Left renal cortex interstitium (tissue), 4 donors: ENCODE results near the gene PANK2. TPM values are rescaled to one million over a fixed set of nuclear protein-coding genes. Genes with fewer than 3 reads are reported as not detected.
"Not testable (repeated sequence)": the region's sequence is repeated elsewhere in the genome, so short reads cannot be mapped to it uniquely, and the experiment has no call there.

Experiments used
- DNase-seq, 4 donors: peaks; one replicate each; pipeline ENCODE4 v3.0.0-alpha.2; 2013; ENCODE audit warnings: low read depth in 4 of 4, low spot score in 2 of 4, missing footprints in 1 of 4
- polyA plus RNA-seq, 4 donors: library from polyadenylated mRNA; unstranded; fragments of 120-200 nt; gene quantifications; one replicate each; pipeline ENCODE4 v1.2.1, GENCODE V29; 2013; ENCODE audit not compliant: insufficient read length in 4 of 4

The PANK2 gene
- polyA plus RNA-seq, 4 donors, result 34.9 to 40.7 (median 35.9) TPM

DNA sequence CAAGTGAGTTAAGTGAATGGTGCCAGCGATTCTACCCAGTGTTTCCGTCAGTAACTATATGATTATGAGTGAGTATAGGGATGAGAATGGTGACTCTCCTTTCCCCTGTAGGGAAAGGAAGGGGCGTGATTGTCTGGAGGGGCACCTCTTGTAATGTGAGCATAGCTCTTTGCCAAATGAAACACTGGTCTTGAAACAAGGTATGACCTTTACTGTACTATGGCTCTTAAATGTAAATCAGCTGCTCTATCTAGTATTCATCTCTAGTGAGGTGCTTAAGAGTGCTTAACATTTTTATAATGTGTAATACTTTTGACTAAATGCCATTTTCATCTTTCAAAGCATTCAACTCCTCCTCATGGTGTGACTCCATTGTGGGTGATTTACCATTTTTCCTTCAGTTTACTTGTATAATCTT lies 11.0 kb downstream of the PANK2 start:
- no peak for DNase-seq

DNA sequence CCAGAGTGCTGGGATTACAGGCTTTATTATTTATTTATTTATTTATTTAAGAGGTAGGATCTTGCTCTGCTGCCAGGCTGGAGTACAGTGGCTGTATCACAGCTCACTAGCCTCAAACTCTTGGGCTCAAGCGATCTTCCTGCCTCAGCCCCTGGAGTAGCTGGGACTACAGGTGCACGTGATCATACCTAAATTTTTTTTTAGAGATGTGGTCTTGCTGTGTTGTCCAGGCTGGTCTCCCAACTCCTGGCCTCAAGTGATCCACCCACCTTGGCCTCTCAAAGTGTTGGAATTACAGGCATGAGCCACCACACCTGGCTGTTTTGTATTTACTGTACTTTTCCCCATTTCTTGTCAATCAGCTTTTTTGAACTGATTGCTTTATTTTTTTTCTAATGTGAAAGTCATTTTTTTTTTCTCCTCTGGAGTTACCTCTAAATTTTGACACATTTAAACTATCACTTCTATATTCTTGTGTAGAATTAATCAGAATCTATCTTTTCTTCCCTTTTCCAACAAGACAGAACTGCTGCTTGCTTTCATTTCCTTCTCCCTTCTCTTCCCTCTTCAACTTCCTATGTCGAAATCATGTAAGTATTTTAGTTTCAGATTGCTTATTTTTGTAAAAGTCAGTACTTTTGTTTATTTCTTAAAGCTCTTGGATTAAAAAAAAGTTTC lies 12.0 kb downstream of the PANK2 start:
- DNase-seq, result no peak

DNA sequence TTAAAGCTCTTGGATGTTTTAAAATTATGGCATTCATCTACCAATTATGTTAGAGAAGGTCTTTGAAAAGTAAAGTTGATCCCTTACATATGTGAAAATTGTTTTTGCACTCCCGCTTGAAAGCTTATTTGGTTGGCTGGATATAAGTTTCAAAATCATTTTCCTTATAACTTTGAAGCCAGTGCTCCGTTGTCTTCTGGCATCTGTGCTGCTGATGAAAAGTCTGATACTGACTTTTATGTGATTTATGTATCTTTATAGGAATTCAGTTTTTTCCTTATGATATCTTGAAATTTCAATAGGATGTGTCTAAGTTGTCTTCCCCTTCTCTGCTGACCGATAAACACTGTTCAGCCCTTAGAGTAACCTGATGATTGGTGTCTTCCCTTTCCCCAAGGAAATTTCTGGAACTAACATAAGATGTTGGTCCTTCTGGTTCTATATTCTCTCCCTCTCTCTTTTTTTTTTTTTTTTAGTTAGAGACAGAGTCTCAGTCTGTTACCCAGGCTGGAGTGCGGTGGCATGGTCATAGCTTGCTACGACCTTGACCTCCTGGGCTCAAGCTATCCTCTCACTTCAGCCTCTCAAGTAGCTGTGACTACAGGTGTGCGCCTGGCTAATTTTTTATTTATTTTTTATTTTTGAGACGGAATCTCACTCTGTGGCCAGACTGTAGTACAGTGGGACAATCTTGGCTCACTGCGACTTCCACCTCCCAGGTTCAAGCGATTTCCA lies 12.7 kb downstream of the PANK2 start:
- DNase-seq, result no peak

DNA sequence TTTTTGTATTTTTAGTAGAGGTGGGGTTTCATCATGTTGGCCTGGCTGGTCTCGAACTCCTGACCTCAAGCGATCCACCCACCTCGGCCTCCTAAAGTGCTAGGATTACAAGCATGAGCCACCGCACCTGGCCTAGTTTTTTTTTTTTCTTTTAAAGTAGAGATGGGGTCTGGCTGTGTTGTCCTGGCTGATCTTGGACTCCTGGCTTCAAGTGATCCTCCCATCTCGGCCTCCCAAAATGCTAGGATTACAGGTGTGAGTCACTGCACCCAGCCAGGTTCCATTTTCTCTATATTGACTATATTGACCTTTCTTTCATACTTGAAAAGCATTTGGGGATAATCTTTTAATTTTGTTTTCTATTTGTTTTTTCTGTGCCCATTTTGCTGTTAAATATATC lies 13.3 kb downstream of the PANK2 start:
- no peak for DNase-seq

DNA sequence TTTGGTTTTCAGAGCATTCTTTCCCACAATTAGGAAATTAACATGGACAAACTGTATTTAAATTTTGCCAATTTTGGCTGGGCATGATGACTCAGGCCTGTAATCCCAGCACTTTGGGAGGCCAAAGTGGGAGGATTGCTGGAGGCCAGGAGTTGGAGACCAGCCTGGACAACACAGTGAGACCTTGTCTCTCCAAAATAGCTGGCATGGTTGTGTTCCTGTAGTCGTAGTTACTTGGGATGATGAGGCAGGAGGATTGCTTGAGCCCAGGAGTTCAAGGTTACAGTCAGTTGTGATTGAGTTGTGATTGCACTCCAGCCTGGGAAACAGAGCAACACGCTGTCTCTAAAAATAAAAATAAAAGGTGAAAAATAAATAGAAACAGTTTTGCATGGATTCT lies 15.0 kb downstream of the PANK2 start:
- no peak for DNase-seq

DNA sequence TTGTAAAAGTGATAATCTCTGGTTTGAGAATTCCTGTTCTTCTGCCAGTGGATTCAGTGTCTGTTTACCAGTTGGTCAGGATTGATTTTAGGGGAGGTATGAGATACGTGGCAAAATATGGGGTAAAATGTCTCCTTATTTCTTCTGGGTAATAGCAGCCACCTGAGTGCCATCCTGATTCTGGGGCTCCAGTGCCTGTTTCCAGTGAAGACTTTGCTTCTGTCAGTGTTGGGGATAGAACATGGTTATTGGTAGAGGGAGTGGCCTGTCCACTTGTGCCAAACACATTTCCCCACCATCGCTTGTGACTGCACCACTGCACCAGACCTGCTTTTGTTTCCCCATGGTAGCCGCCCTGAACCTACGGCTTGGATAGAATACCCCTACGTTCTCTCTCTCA lies 15.7 kb downstream of the PANK2 start:
- DNase-seq, result no peak

DNA sequence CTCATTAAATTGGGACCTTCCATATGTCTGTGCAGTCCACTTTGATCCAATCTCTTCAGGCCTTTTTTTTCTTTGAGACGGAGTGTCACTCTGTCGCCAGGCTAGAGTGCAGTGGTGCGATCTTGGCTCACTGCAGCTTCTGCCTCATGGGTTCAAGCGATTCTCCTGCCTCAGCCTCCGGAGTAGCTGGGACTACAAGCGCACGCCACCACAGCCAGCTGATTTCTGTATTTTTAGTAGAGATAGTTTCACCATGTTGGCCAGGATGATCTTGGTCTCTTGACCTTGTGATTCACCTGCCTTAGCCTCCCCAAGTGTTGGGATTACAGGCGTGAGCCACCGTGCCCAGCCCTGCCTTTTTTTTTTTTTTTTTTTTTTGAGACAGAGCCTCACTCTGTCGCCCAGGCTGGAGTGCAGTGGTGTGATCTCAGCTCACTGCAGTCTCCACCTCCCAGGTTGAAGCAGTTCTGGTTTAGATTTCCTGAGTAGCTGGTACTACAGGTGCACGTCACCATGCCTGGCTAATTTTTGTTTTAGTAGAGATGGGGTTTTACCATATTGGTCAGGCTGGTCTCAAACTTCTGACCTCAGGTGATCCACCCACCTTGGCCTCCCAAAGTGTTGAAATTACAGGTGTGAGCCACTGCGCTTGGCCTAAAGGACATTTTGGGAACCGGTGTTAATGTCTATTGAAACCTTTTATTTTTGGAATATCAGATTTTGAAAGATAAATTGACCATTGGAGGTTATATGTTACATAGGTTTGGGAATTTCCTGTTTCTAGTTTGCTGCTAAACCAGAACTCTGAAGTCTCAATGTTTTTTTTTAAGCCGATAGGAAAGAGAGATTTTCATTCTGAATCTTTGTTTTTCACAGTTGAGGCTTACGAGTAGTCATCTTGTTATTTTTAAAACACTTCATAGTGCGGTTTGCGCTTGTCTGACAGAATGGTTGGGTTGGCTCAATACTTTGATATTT lies 17.8 kb downstream of the PANK2 start:
- DNase-seq, result not testable (repeated sequence)

DNA sequence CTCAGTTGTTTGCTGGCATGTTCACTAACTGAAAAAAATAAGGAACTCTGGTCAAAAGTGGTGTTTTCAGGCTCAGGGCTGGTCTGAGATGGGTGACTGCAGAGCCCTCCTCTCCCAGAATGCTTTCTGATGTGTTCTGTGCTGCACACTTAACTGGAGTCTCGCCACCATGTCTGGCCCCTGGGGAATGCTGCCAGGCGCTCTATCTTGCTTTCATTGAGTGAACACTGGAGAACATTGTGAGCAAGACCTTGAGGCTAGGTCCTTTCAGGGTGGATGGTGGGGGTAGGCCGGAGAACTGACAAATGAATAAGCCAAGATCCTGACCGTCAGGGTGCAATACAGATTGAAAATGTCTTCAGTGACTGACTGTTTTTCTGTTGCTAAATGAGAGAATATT lies 19.5 kb downstream of the PANK2 start:
- DNase-seq, result no peak

DNA sequence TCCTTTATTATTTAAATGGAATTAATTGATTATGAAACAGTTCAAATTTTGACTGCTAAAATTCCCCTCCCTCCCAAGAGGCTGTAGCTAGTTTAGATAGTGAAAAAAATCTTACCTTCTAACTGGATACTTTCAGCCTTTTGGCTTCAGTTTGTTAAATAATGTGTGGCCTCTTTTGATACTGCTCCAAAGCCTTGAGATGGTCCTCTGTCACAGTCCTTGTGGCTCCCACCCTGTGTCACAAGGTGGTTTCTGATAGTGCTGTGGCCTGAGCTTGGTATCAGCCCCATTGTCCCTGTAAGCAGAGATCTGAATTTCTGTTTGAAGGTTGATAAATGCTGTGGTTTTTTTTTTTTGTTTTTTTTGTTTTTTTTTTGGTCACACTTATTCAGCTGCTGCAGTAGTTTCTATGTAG lies 20.8 kb downstream of the PANK2 start:
- DNase-seq, result no peak

DNA sequence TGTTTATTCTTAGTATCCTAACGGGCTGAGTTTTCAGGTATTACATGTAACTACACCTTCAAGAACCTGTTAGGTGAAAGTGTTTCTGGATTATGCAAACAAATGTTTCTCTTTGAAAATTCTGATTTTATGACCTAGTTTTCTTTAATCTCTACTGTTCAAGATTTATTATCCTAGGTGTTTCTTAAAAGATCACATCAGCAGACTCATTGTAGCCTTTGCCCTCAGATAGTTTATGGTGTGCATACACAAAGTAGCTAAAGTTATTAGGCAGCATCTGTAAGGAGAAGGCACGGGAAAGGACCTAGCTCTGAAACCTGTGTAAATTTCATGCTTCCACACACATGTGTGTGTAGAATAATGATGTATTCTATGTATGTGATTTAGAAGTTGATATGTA lies 21.7 kb downstream of the PANK2 start:
- no peak for DNase-seq

DNA sequence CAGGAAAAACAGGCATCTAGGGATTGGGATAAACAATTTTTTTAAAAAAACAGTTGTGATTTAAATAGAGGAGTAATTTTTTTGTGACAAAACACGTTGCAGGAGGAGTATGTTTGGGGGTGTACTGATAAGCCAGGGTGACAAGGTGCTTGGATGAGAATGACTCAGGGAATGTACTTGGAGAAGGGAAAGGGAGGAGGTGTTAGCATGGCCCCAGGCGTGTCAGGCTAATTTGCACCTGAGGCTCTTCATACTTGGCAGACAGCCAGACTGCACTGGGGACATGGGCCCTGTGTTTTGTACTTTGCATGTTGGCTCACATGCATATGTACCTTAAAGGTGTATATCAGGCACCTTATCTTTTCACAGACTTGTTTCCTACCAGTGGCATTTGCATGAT lies 22.8 kb downstream of the PANK2 start:
- no peak for DNase-seq

DNA sequence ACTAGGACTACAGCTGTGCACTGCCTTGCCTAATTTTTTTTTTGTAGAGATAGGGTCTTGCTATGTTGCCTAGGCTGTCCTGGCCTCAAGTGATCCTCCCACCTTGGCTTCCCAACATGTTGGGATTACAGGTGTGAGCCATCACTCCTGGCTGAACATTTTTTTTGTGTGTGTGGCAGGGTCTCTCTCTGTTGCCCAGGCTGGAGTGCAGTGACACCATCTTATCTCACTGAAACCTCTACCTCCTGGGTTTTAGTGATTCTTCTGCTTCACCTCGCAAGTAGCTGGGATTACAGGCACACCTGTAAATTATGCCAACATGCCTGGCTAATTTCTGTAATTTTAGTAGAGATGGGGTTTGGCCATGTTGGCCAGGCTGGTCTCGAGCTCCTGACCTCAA lies 25.3 kb downstream of the PANK2 start:
- DNase-seq, result no peak

DNA sequence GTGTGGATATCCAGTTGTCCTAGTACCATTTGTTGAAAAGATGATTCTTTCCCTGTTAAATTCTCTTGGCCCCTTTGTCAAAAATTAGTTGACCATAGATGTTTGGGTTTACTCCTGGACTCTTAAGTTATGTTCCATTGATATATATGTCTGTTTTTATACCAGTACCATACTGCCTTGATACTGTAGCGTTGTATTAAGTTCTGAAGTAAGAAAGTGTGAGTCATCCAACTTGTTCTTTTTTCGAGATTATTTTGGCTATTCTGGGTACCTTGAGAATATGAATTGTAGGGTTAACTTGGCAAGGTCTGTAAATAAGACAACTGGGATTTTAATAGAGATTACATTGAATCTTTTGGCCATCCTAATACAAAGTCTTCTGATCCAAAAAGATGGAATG lies 26.5 kb downstream of the PANK2 start:
- no peak for DNase-seq

DNA sequence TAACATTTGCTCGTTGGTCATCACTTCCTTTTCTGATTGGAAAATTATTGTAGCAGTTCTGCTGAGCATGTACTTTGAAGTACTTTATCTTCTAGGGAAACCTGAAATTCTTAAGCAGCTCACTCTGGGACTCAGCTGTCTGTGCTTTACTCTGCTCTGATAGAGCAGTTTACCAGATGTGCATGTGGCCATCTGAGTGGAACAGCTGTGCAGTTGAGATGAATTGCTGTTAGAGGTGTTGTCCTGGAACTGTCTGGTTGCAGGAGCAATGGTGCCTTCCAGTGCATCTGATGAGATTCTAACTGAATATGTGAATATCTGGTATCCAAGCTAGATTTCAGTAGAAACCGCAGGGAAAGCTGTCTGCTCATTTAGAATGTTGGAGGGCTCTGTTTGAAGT lies 27.2 kb downstream of the PANK2 start:
- DNase-seq, result no peak

DNA sequence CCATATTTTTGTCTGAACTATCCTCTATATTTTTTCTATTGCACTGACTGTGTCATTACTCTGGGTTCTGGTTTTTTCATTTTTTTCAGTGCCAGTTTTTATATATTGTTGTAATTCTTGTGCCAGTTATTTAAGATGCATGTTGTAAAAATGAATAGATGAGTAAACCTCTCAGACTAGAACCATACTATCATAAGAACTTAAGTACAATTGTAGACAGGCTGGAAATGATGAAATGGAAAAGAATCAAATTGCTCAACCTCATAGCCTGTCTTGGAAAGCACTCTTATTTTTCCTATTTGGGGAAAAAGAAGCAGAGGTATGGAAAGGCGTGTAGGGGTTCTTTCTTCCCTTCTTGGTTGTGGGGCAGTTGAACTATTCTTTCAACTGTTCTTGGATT lies 30.2 kb downstream of the PANK2 start:
- DNase-seq, result no peak

DNA sequence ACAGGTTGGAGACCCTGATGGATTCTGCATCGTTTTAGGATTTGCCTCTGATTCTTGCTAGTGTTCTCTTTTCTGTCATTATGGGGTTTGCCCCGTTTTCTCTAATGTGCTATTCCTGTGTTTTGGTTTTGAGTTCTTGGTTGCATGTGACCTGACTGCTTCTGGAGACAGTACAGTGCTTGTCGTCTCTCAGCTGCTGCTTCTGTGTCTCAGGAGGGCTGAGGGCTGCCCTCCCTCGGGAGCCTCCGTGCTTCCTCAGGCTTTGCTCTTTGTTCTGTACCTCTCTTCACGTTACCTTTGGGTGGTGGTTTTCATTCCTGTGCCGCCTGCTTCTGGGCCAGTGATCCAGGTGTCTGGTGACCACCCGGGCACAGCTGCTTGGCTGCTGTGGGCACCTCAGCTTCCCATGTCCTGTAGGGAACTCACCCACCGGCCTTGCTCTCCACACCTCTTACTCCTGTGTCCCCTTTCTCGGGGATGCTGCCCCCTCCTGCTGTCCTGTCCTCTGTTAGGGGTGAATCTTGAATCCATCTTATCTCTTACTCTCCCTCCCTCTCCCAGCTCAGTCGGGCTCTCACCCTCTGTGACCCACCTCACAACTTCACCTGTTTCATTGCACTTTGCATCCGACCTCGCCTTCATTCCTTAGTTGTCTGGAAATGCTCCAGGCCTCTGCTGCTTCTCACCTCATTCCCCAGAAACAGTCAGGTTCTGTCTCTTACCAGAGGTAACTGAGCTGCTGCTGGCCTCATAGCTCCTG lies 33.2 kb downstream of the PANK2 start:
- DNase-seq, result no peak

DNA sequence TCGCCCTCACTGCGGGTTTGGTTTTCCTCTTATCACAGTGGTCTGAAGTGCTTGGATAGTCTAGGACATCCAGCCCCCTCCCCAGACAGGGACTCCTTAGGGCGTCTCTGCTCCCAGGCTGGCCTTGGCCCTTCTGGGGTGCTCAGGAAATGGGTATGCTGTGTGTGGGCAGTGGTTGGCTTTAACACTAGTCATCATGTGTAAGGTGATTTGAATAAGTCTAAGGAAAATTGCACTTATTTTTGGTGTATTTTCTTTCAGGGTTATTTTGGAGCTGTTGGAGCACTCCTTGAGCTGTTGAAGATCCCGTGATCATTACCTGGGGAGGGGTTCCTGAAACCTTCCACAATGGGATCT lies 33.8 kb downstream of the PANK2 start:
- DNase-seq, result no peak

DNA sequence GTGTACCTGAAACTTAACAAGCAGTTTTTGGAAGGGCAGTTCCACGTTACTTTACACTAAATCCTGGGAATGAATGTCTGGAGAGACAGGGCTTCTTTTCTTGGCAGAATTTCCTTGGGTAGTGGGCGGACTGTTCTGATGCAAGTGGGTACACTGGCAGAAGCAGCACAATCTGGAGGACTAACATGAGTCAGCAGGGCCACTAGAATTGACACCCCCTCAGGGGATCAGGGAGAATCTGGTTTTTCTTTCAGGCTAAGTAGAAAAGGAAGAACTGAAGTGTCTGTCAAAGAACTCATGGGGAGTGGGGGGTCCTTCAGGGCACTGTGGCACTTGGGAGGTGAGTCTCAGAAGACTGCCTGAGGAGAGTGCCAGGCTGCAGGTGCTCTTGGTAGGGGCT lies 34.6 kb downstream of the PANK2 start:
- DNase-seq, result no peak

DNA sequence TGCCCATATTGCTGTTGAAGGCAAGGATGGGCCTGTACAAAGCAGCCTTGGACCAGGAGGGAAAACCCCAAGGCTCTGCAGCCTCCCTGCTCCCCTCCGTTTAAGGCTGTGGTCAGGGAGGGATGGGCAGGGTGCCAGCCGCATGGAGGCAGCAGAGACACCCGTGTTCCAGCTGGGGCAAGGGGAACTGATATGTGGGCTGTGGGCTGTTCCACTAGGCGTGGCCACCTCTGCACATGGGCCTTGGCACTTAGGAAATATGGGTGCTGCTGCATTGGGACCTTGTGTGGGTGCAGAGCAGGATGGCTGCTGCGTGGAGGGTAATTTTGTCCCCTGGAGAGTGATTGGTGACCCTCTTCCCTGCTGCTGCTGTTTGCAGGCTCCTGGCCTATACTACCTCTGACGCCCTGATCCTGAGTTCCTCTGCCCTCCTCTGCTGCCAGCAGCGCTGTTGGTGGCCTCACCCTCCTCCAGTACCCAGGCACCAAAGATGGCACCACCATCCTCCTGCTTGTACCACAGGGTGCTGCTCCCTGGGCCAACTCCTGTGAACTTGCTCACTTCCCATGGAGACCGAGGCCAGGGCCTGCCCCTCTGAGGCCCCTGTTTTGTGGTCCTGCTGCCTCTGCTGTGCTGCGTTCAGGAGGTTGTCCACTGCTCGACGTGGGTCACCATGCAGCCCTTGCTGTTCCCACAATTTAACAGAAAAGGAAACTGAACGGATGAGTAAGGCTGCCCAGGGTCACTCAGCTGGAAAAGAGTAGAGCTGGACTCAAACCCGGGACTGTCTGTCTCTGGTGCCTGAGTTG lies 35.3 kb downstream of the PANK2 start:
- DNase-seq, result no peak
